Thyroid gland (tissue), 4 donors: ENCODE data around the gene DSP.

Source experiments
- CTCF ChIP-seq, 6 experiments: fragments of 200-600 bp in 3 of 6; fragments of 450-650 bp in 3 of 6; sonication (generic) in 3 of 6; IDR thresholded peaks; one replicate each; pipeline ENCODE4 v1.5.1; 2016 to 2019; ENCODE audit warnings: antibody characterized with exemption in 6 of 6, mild to moderate bottlenecking in 2 of 6, inconsistent platforms in 1 of 6, moderate library complexity in 1 of 6
- POLR2A ChIP-seq, 2 donors: fragments of 450-650 bp; IDR thresholded peaks; one replicate each; pipeline ENCODE4 v1.6.1; 2017; ENCODE audit warnings: antibody characterized with exemption in 2 of 2, mild to moderate bottlenecking in 2 of 2, moderate library complexity in 1 of 2

DNA sequence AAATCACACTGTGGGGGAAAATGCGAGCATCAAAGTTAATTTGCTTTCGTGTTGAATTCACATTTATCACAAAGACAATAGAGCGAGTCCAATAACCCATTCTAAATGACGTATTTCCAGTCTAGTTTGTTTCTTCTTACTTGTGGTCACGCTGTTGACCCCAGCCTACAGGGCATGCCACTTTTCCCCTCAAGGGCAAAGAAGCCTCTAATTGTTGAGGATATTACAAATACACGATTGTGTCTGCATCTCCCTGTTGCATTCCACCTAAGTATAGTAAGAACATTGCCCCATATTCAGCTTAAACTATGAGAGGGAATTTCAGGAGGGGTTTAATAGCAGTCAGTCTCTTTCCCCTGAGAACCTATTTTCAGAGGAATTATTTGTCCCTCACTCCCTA, 37.4 kb upstream of the DSP start:
- TF ChIP-seq CTCF (IDR thresholded peaks at IDR 0.05) = no peak
- TF ChIP-seq POLR2A (IDR thresholded peaks at IDR 0.05) = no peak
